ENCODE data around the gene SLC2A9. TPM values are rescaled to one million over a fixed set of nuclear protein-coding genes. Genes with fewer than 3 reads are reported as not detected.

Gene SLC2A9
- total RNA-seq, 4 donors from 2014 or later = 0.46 to 10.1 (median 3.1) TPM

DNA sequence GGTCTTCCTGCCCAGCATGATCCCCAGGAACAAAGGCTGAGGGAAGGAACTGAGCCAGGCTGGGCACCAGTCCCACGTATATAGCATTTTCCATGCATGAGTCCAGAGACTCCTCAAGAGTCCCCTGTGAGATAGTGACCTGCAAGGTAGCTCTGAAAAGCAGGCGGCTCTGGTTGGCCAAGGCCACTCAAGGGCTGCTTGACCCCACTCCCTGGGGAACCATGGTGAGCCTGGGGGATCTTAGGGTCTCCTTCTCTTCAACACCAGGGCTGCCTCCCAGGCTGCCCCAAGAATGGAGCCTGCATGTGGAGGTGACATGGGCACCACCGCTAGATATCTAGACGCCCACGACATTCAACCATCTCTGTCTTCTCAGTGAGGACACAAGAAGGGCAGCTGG, 79.2 kb downstream of the SLC2A9 start:
- WGBS, 2 donors = 95 to 100% methylated on average over 5 of the region's 5 CpGs
- intact Hi-C loops (cut with DNase I; ENCODE audit: low total_unique reads) = no loop called here
- peak in 1 of 2 donors; percentile 60 for DNase-seq (ENCODE audit: low spot score in 2 of 2)
- H3K4me3 ChIP-seq (ENCODE audit: low read depth, poor library complexity, severe bottlenecking) = no peak overlapping the region
- no peak for TF ChIP-seq POLR2A (IDR thresholded peaks at IDR 0.05)
- TF ChIP-seq, protein P1, sequence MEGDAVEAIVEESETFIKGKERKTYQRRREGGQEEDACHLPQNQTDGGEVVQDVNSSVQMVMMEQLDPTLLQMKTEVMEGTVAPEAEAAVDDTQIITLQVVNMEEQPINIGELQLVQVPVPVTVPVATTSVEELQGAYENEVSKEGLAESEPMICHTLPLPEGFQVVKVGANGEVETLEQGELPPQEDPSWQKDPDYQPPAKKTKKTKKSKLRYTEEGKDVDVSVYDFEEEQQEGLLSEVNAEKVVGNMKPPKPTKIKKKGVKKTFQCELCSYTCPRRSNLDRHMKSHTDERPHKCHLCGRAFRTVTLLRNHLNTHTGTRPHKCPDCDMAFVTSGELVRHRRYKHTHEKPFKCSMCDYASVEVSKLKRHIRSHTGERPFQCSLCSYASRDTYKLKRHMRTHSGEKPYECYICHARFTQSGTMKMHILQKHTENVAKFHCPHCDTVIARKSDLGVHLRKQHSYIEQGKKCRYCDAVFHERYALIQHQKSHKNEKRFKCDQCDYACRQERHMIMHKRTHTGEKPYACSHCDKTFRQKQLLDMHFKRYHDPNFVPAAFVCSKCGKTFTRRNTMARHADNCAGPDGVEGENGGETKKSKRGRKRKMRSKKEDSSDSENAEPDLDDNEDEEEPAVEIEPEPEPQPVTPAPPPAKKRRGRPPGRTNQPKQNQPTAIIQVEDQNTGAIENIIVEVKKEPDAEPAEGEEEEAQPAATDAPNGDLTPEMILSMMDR (IDR thresholded peaks at IDR 0.05) = no peak

DNA sequence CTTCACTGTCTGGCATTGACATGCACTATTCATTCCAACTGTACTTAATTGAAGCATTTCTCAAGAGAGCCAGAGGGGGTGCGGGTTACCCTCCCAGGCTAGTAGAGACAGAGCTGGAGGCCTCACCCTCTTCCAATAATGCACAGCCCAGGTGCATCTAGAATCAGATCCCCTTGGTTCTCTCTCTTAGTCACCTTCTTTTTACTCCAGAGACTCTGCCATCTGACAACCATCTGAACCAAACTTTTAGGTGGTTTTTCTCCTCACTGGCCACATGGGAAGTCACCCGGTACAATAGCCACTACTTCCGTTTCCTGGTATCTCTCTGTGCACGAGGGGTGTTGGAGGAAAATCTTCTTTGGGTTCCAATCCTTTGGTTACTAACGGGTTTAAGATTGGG, 81.3 kb downstream of the SLC2A9 start:
- 89 to 91% methylated on average over 5 of the region's 5 CpGs for WGBS, 2 donors
- TF ChIP-seq POLR2A (IDR thresholded peaks at IDR 0.05) = no peak
- intact Hi-C loops (cut with DNase I; ENCODE audit: low total_unique reads) = no loop called here

DNA sequence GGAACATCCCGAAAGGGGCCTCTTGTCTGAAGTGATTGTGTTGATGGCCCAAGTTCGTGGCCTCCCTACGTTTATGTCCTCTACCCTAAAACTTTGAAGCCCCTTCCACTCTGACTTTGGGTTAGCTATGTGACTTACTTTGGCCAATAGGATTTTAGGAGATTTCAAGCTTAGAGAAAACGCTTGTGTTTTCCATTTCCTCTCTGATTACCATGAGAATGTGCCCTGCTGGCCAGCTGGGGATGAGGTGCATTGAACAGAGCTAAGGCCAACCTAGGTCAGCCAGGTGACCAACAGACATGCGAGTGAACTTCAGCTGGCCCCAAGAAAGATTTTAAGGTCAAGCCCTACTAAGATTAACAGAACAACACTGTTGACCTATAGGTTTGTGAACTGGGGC, 82.4 kb downstream of the SLC2A9 start:
- 87 to 88% methylated on average over 5 of the region's 5 CpGs for WGBS, 2 donors
- intact Hi-C loops (cut with DNase I; ENCODE audit: low total_unique reads) = no loop called here
- H3K4me3 ChIP-seq (ENCODE audit: low read depth, poor library complexity, severe bottlenecking) = no peak overlapping the region
- DNase-seq (ENCODE audit: low spot score in 2 of 2) = peak in 1 of 2 donors; percentile 36
- TF ChIP-seq POLR2A (IDR thresholded peaks at IDR 0.05) = no peak
- TF ChIP-seq, protein P1 (IDR thresholded peaks at IDR 0.05) = no peak

More for the DNA sequence above, 81.3 kb downstream of the SLC2A9 start:
- peak in 1 of 2 donors; percentile 45 for DNase-seq (ENCODE audit: low spot score in 2 of 2)
- H3K4me3 ChIP-seq (ENCODE audit: low read depth, poor library complexity, severe bottlenecking) = no peak overlapping the region

DNA sequence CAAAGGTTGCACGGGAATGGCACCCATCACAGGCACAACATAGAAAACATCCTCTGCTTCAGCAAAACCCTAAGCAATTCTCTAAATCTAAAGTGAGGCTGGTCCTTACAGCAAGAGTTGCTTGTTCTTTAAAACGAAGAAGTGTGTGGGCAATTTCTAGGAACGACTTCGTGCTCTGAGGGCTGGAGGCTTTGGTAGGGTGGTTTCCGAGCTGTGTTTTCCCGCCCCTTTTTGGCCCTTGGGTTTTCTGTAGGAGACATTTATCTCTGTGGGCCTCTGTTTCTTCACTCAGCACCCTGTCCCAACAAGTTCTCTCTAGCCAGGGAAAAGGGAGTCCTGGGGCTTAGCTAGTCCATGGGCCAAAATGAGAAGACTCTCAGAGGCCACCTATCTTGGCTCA, 84.2 kb downstream of the SLC2A9 start:
- peak in 1 of 2 donors; percentile 31 for DNase-seq (ENCODE audit: low spot score in 2 of 2)
- intact Hi-C loops (cut with DNase I; ENCODE audit: low total_unique reads) = no loop called here
- H3K4me3 ChIP-seq (ENCODE audit: low read depth, poor library complexity, severe bottlenecking) = no peak overlapping the region
- 78 to 80% methylated on average over 6 of the region's 6 CpGs for WGBS, 2 donors
- TF ChIP-seq, protein P1 (IDR thresholded peaks at IDR 0.05) = no peak
- no peak for TF ChIP-seq POLR2A (IDR thresholded peaks at IDR 0.05)

DNA sequence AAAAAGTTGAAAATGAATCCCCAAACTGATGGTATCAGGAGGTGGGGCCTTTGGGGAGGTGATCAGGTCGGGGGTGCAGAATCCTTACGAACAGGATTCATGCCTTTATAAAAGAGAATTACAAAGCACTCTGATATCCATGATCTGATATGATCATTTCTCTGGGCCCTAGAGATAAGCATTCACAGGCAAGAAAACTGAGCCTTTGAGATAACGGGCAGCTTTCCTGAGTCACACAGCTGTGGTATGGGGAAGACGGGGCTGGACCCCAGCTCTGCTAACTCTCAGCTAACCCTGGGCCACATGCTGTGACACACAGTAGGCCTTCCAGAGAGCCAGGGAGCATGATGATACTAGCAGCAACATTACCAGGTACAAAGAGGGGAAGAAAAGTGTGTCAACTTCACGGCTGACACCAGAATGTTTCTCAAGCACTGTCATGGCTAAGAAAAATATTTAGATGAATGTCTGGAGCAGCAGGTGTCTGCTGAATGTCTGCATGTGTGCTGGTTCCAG, 85.1 kb downstream of the SLC2A9 start:
- WGBS, 2 donors = 84 to 88% methylated on average over 5 of the region's 5 CpGs
- intact Hi-C loops (cut with DNase I; ENCODE audit: low total_unique reads) = no loop called here
- no peak overlapping the region for H3K4me3 ChIP-seq (ENCODE audit: low read depth, poor library complexity, severe bottlenecking)
- DNase-seq (ENCODE audit: low spot score in 2 of 2) = no peak
- TF ChIP-seq, protein P1 (IDR thresholded peaks at IDR 0.05) = no peak
- no peak for TF ChIP-seq POLR2A (IDR thresholded peaks at IDR 0.05)

DNA sequence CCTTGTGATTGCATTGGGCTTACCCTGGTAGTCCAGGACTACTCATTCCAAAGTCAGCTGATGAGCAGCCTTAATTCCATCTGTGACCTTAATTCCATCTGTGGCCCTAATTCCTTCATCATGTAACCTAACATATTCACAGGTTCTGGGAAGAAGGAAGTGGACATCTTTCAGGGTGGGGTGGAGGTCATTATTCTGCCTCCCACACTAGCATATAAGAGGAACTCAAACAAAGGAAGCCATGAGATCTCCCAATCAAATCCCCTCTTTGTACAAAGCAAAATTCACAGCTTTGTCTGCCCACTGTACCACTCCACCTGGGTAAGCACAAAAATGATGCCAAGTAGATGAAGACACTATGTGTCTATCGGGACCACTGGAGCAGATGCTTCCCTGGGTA, 87.3 kb downstream of the SLC2A9 start:
- intact Hi-C loops (cut with DNase I; ENCODE audit: low total_unique reads) = no loop called here
- WGBS, 2 donors = 94 to 100% methylated on average over 1 of the region's 1 CpG
- H3K4me3 ChIP-seq (ENCODE audit: low read depth, poor library complexity, severe bottlenecking) = no peak overlapping the region
- TF ChIP-seq, protein P1 (IDR thresholded peaks at IDR 0.05) = no peak
- no peak for TF ChIP-seq POLR2A (IDR thresholded peaks at IDR 0.05)
- DNase-seq (ENCODE audit: low spot score in 2 of 2) = no peak
